CD14-positive monocyte (primary cell): ENCODE measurements around the gene L3MBTL4. TPM values are rescaled to one million over a fixed set of nuclear protein-coding genes. Genes with fewer than 3 reads are reported as not detected.

ENCODE experiments used
- DNase-seq, 3 donors: peaks; one replicate each; pipeline ENCODE4 v3.0.0-alpha.2; 2011 to 2022
- H2AFZ ChIP-seq: 2 replicates; pipeline ENCODE4 v1.6.0; 2012; ENCODE audit warnings: mild to moderate bottlenecking, low read depth, low read length, inconsistent platforms; ENCODE audit not compliant: insufficient read depth, poor library complexity, severe bottlenecking
- H3K27ac ChIP-seq, 2 donors: 1 replicate in 1 of 2; 2 replicates in 1 of 2; pipeline ENCODE4 v1.5.1; 2012 to 2013; ENCODE audit warnings: low read length in 2 of 2, control low read depth in 1 of 2, inconsistent platforms in 1 of 2, low read depth in 1 of 2, mild to moderate bottlenecking in 1 of 2
- H3K27me3 ChIP-seq, 2 donors: one replicate each; pipeline versions ENCODE4 v1.6.0 to v1.6.1; 2011 to 2013; ENCODE audit warnings: low read length in 2 of 2; ENCODE audit not compliant: control insufficient read depth in 2 of 2, insufficient read depth in 2 of 2
- H3K36me3 ChIP-seq, 2 donors: replicated peaks in 1 of 2; 1 replicate in 1 of 2; 2 replicates in 1 of 2; pipeline versions ENCODE4 v1.5.1 to v1.6.1; 2012 to 2013; ENCODE audit warnings: low read length in 2 of 2, control low read depth in 1 of 2, inconsistent platforms in 1 of 2, mild to moderate bottlenecking in 1 of 2; ENCODE audit not compliant: insufficient read depth in 2 of 2, control insufficient read depth in 1 of 2
- H3K4me1 ChIP-seq, 2 donors: 1 replicate in 1 of 2; 2 replicates in 1 of 2; pipeline versions ENCODE4 v1.5.1 to v1.6.1; 2012 to 2013; ENCODE audit warnings: low read length in 2 of 2, control low read depth in 1 of 2, inconsistent platforms in 1 of 2, mild to moderate bottlenecking in 1 of 2, moderate library complexity in 1 of 2; ENCODE audit not compliant: insufficient read depth in 2 of 2, control insufficient read depth in 1 of 2
- H3K4me2 ChIP-seq: replicated peaks from 2 replicates; pipeline ENCODE3; 2012; ENCODE audit warnings: low read length, moderate library complexity, mild to moderate bottlenecking; ENCODE audit not compliant: poor library complexity, severe bottlenecking; ENCODE audit errors: extremely low read depth
- H3K4me3 ChIP-seq, 3 experiments: fragments of 200-600 bp in 1 of 3; sonication (generic) in 1 of 3; replicated peaks in 1 of 3; 1 replicate in 2 of 3; 2 replicates in 1 of 3; pipeline ENCODE4 v1.5.1; 2011 to 2013; ENCODE audit warnings: low read length in 3 of 3, mild to moderate bottlenecking in 3 of 3, control low read depth in 2 of 3, low read depth in 2 of 3, inconsistent platforms in 1 of 3, moderate library complexity in 1 of 3
- H3K79me2 ChIP-seq: 2 replicates; pipeline ENCODE4 v1.6.0; 2012; ENCODE audit warnings: mild to moderate bottlenecking, control low read depth, inconsistent platforms, low read length, moderate library complexity; ENCODE audit not compliant: insufficient read depth
- H3K9ac ChIP-seq: 2 replicates; pipeline ENCODE4 v1.6.0; 2017; ENCODE audit warnings: low read length, mild to moderate bottlenecking; ENCODE audit not compliant: insufficient read depth, poor library complexity, severe bottlenecking
- H3K9me3 ChIP-seq, 2 donors: replicated peaks in 1 of 2; 1 replicate in 1 of 2; 2 replicates in 1 of 2; pipeline versions ENCODE4 v1.5.1 to v1.6.1; 2012 to 2013; ENCODE audit warnings: low read length in 2 of 2, control low read depth in 1 of 2; ENCODE audit not compliant: control insufficient read depth in 1 of 2, insufficient read depth in 1 of 2
- H4K20me1 ChIP-seq: 2 replicates; pipeline ENCODE4 v1.6.0; 2012; ENCODE audit warnings: mild to moderate bottlenecking, low read length, control low read depth, moderate library complexity; ENCODE audit not compliant: insufficient read depth
- H3K27ac Mint-ChIP-seq, 7 donors: one replicate each; pipeline ENCODE4 v1.8.0; 2020; ENCODE audit warnings: mild to moderate bottlenecking in 7 of 7, mixed read lengths in 7 of 7, moderate library complexity in 6 of 7, inconsistent platforms in 2 of 7
- H3K27me3 Mint-ChIP-seq, 3 donors: one replicate each; pipeline ENCODE4 v1.8.0; 2021 to 2022; ENCODE audit warnings: low read depth in 3 of 3, mild to moderate bottlenecking in 3 of 3, mixed read lengths in 3 of 3, moderate library complexity in 3 of 3, inconsistent platforms in 1 of 3
- H3K36me3 Mint-ChIP-seq, 2 donors: one replicate each; pipeline ENCODE4 v1.8.0; 2020; ENCODE audit warnings: mixed read lengths in 2 of 2, inconsistent platforms in 1 of 2, mild to moderate bottlenecking in 1 of 2
- H3K4me1 Mint-ChIP-seq: one replicate; pipeline ENCODE4 v1.8.0; 2020; ENCODE audit warnings: mild to moderate bottlenecking, mixed read lengths
- H3K4me3 Mint-ChIP-seq, 2 donors: one replicate each; pipeline ENCODE4 v1.8.0; 2020; ENCODE audit warnings: mild to moderate bottlenecking in 2 of 2, mixed read lengths in 2 of 2, moderate library complexity in 1 of 2
- H3K9me3 Mint-ChIP-seq, 7 donors: one replicate each; pipeline ENCODE4 v1.8.0; 2020 to 2022; ENCODE audit warnings: mixed read lengths in 7 of 7, mild to moderate bottlenecking in 6 of 7, moderate library complexity in 6 of 7, inconsistent platforms in 2 of 7
- CTCF ChIP-seq: fragments of 200-600 bp; IDR thresholded peaks from one replicate; pipeline ENCODE4 v1.8.0; 2022; ENCODE audit warnings: antibody characterized with exemption, mild to moderate bottlenecking
- WGBS: methylation state at CpG from one replicate; pipeline ENCODE4 v1.1.5; 2013; ENCODE audit warnings: missing lambda C conversion rate; ENCODE audit not compliant: insufficient coverage; 5-methylcytosine and 5-hydroxymethylcytosine counted together
- intact Hi-C, 2 donors: fragments of 100-400 bp; cut with micrococcal nuclease; formaldehyde crosslinking; loops; one replicate each; pipeline versions ENCODE4 v1.15.0 to v1.15.1; 2023
- polyA plus RNA-seq, 3 donors: library from polyadenylated mRNA; depleted of rRNA in 1 of 3; unstranded in 2 of 3; stranded (reverse) in 1 of 3; fragments of 300-500 nt in 2 of 3; fragments of >200 nt in 1 of 3; fragmentation: Illumina TruSeq in 2 of 3; gene quantifications; 1 replicate in 2 of 3; 2 replicates in 1 of 3; pipeline ENCODE4 v1.2.3, GENCODE V29; 2012 to 2021

Gene L3MBTL4
- polyA plus RNA-seq, 3 donors, result 0.55 to 1.2 (median 0.72) TPM

- no peak overlapping the region for H3K4me3 Mint-ChIP-seq
- H4K20me1 ChIP-seq, result no peaks in the 10 kb centered on the region
Observed at GRCh38 chr18:6352275-6352674, 62.4 kb downstream of the L3MBTL4 start.

GRCh38 chr18:6342990-6343389 is 71.7 kb downstream of the L3MBTL4 start:
- Histone ChIP-seq H3K27ac (no peak overlapping the region), H3K9ac (no peak overlapping the region), H3K27me3 (no peaks in the 10 kb centered on the region), H3K36me3 (no peaks in the 10 kb centered on the region), H3K79me2 (no peaks in the 10 kb centered on the region), H3K9me3 (peaks cover 17 to 20% of the 10 kb centered on the region in 2 donors), H2AFZ (no peak overlapping the region), H4K20me1 (no peaks in the 10 kb centered on the region), H3K4me2 (no peak overlapping the region), H3K4me3 (no peak overlapping the region), H3K4me1 (no peaks in the 10 kb centered on the region)
- Mint-ChIP-seq H3K4me1 (no peaks in the 10 kb centered on the region), H3K4me3 (no peak overlapping the region), H3K36me3 (no peaks in the 10 kb centered on the region), H3K27ac (no peak overlapping the region), H3K9me3 (peaks cover 0 to 33% (median 22%) of the 10 kb centered on the region in 7 donors), H3K27me3 (peaks cover 0 to 1% (median 0%) of the 10 kb centered on the region in 3 donors)
- TF ChIP-seq CTCF, result no peak
- DNase-seq, result no peak
- intact Hi-C loops, result no loop called here
- no CpG with 5 or more reads among the region's 2 CpGs for WGBS

More at GRCh38 chr18:6352275-6352674, 62.4 kb downstream of the L3MBTL4 start:
- no peak for TF ChIP-seq CTCF
- Histone ChIP-seq H3K4me3 (no peak overlapping the region), H3K9me3 (peaks cover 0 to 5% of the 10 kb centered on the region in 2 donors), H3K36me3 (no peaks in the 10 kb centered on the region), H3K27me3 (no peaks in the 10 kb centered on the region), H3K9ac (no peak overlapping the region), H3K4me2 (no peak overlapping the region), H3K79me2 (no peaks in the 10 kb centered on the region), H2AFZ (no peak overlapping the region), H3K4me1 (no peaks in the 10 kb centered on the region), H3K27ac (no peak overlapping the region)
- no peak for DNase-seq
- intact Hi-C loops, result no loop called here
- H3K27ac Mint-ChIP-seq, result no peak overlapping the region
- no peaks in the 10 kb centered on the region for H3K36me3 Mint-ChIP-seq
- peaks cover 0 to 5% (median 3%) of the 10 kb centered on the region in 7 donors for H3K9me3 Mint-ChIP-seq
- no peaks in the 10 kb centered on the region for H3K4me1 Mint-ChIP-seq
- H3K27me3 Mint-ChIP-seq, result peaks cover 0 to 1% (median 0%) of the 10 kb centered on the region in 3 donors
